ENCODE results near the gene GPATCH4.

GRCh38 chr1:156644640-156645039 lies 43.4 kb upstream of the GPATCH4 start:
- TF ChIP-seq POLR2A (IDR thresholded peaks at IDR 0.05) (no peak), CTCF (IDR thresholded peaks at IDR 0.05) (no peak)
